GM12878 (cell line): ENCODE results near the gene VNN1.

Source experiments
- ATF3 ChIP-seq: IDR thresholded peaks from 2 replicates; pipeline ENCODE4 v1.6.1; 2011; ENCODE audit warnings: low read depth, mild to moderate bottlenecking, low read length, moderate library complexity, borderline replicate concordance; ENCODE audit errors: extremely low read depth
- BCL11A ChIP-seq: IDR thresholded peaks from 2 replicates; pipeline ENCODE4 v1.6.1; 2011; ENCODE audit warnings: low read depth, low read length
- BHLHE40 ChIP-seq, 2 experiments: fragments of 450-650 bp in 1 of 2; IDR thresholded peaks; 2 replicates each; pipeline ENCODE4 v1.6.1; 2011 to 2017; ENCODE audit warnings: low read depth in 2 of 2, borderline replicate concordance in 1 of 2, improper control_type of control experiment in 1 of 2, low read length in 1 of 2, mild to moderate bottlenecking in 1 of 2
- CHD4 ChIP-seq: fragments of 200-600 bp; sonication (generic); IDR thresholded peaks from 2 replicates; pipeline ENCODE4 v1.6.1; 2016; ENCODE audit warnings: mild to moderate bottlenecking
- CTCF ChIP-seq, 3 experiments: IDR thresholded peaks in 2 of 3; conservative IDR thresholded peaks in 1 of 3; 2 replicates each; pipeline ENCODE4 v1.5.1; 2011; ENCODE audit warnings: low read depth in 3 of 3, low read length in 3 of 3, mild to moderate bottlenecking in 3 of 3, control low read depth in 2 of 3, moderate library complexity in 2 of 3, inconsistent platforms in 1 of 3, mixed read lengths in 1 of 3; ENCODE audit not compliant: control insufficient read depth in 2 of 3, insufficient read depth in 1 of 3; ENCODE audit errors: extremely low read depth in 1 of 3
- ELK1 ChIP-seq: IDR thresholded peaks from 2 replicates; pipeline ENCODE4 v1.6.1; 2012; ENCODE audit warnings: low read depth, low read length, improper control_type of control experiment
- EP300 ChIP-seq, 2 experiments: fragments of 150-350 bp in 1 of 2; IDR thresholded peaks; 2 replicates each; pipeline ENCODE4 v1.6.1; 2011 to 2012; ENCODE audit warnings: low read depth in 2 of 2, low read length in 2 of 2, borderline replicate concordance in 1 of 2, improper control_type of control experiment in 1 of 2, inconsistent platforms in 1 of 2; ENCODE audit not compliant: control insufficient read depth in 1 of 2
- GABPA ChIP-seq: IDR thresholded peaks from 2 replicates; pipeline ENCODE4 v1.6.1; 2014; ENCODE audit warnings: antibody characterized with exemption, low read depth, mild to moderate bottlenecking, inconsistent platforms
- NRF1 ChIP-seq: conservative IDR thresholded peaks from 2 replicates; pipeline ENCODE4 v1.6.1; 2011; ENCODE audit warnings: mild to moderate bottlenecking, low read depth, low read length, improper control_type of control experiment
- POLR2A ChIP-seq: IDR thresholded peaks from 2 replicates; pipeline ENCODE4 v1.6.1; 2011; ENCODE audit warnings: low read depth, mild to moderate bottlenecking, low read length
- POLR2AphosphoS2 ChIP-seq: IDR thresholded peaks from 2 replicates; pipeline ENCODE4 v1.6.1; 2011; ENCODE audit warnings: low read depth, mild to moderate bottlenecking, low read length, improper control_type of control experiment, moderate library complexity
- RFX5 ChIP-seq: IDR thresholded peaks from 2 replicates; pipeline ENCODE4 v1.6.1; 2011; ENCODE audit warnings: low read depth, low read length, improper control_type of control experiment
- SUZ12 ChIP-seq: fragments of 200-600 bp; sonication (generic); IDR thresholded peaks from one replicate; pipeline ENCODE4 v1.6.1; 2018; ENCODE audit warnings: antibody characterized with exemption, mild to moderate bottlenecking; ENCODE audit not compliant: unreplicated experiment
- TF ChIP-seq, protein P1 (sequence below): IDR thresholded peaks from 2 replicates; pipeline ENCODE4 v1.6.1; 2011; ENCODE audit warnings: mild to moderate bottlenecking, low read depth, low read length, moderate library complexity; ENCODE audit not compliant: insufficient replicate concordance

DNA sequence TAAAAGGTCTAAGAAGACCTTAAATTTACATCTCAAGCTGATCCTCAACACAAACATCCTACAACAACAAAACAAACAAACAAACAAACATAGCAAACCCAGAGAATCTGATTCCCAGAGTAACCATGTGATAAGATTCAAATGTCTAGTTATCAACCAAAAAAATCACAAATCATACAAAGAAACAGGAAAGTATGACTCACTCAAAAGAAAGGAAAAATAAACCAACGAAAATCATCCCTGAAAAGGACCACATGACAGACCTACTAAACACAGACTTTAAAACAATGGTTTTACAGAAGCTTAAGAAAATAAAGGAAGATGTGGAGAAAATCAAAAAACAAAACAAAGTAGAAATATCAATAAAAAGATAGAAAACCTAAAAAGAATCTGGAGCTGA lies 18.1 kb downstream of the VNN1 start:
- TF ChIP-seq POLR2AphosphoS2, result no peak
- TF ChIP-seq POLR2A, result no peak
- no peak for TF ChIP-seq CHD4
- TF ChIP-seq, protein P1, sequence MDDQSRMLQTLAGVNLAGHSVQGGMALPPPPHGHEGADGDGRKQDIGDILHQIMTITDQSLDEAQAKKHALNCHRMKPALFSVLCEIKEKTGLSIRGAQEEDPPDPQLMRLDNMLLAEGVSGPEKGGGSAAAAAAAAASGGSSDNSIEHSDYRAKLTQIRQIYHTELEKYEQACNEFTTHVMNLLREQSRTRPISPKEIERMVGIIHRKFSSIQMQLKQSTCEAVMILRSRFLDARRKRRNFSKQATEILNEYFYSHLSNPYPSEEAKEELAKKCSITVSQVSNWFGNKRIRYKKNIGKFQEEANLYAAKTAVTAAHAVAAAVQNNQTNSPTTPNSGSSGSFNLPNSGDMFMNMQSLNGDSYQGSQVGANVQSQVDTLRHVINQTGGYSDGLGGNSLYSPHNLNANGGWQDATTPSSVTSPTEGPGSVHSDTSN, result no peak
- no peak for TF ChIP-seq BHLHE40 (IDR thresholded peaks at IDR 0.05; ENCODE audit: borderline replicate concordance in 1 of 2, low read depth in 2 of 2, low read length in 1 of 2)
- TF ChIP-seq BCL11A, result no peak
- no peak for TF ChIP-seq ELK1
- TF ChIP-seq CTCF (IDR thresholded peaks at IDR 0.05 in 2 of 3, conservative IDR thresholded peaks at IDR 0.05 in 1 of 3; ENCODE audit: control insufficient read depth in 2 of 3, extremely low read depth in 1 of 3, insufficient read depth in 1 of 3, low read depth in 3 of 3, low read length in 3 of 3), result no peak
- no peak for TF ChIP-seq NRF1
- no peak for TF ChIP-seq ATF3
- no peak for TF ChIP-seq EP300 (IDR thresholded peaks at IDR 0.05; ENCODE audit: borderline replicate concordance in 1 of 2, control insufficient read depth in 1 of 2, low read depth in 2 of 2, low read length in 2 of 2)
- TF ChIP-seq GABPA, result no peak
- no peak for TF ChIP-seq RFX5
- no peak for TF ChIP-seq SUZ12
